GM18909 (cell line): ENCODE data around the gene CXCR5.

Experiments
- ATAC-seq: cut with Tn5 transposase; IDR thresholded peaks from one replicate; pipeline ENCODE4 v1.9.1; 2021; ENCODE audit warnings: mild to moderate bottlenecking; ENCODE audit not compliant: unreplicated experiment, poor library complexity

Gene CXCR5

DNA sequence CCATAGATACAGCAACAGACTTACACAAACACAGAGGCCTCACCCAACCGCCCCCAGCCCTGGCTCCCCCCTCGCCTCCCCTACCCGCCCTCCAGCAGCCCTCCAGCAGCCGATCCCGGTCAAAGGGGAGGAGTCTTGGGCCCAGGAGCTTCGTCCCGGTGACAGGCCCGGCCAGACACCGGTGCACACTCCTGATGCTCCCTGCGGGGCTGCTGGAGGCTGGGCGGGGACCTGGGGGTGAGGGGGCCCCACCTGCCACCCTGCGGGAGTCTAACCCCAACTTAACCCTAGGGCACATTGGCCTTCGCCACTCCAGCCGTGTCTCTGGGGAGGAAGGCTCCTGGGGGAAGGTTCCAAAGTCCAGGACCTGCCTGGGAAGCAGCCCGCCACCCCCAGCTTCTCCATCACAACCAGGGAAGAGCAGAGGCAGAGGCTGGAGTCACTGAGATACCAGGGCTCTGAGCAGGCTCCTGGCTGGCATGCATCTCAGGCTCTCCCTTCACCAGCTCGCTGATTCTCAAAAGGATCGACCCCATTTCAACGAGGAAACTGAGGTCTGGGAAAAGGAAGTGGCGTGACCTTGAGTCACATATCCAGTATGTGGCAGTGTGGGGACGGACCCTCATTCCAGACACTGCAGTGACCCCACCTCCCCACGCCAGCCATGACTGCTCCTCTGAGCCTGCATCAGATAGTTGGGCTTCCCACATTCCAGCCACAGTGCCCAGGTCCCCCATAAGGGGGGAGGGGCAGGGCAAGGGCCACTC, 27.6 kb downstream of the CXCR5 start:
- no peak for ATAC-seq

DNA sequence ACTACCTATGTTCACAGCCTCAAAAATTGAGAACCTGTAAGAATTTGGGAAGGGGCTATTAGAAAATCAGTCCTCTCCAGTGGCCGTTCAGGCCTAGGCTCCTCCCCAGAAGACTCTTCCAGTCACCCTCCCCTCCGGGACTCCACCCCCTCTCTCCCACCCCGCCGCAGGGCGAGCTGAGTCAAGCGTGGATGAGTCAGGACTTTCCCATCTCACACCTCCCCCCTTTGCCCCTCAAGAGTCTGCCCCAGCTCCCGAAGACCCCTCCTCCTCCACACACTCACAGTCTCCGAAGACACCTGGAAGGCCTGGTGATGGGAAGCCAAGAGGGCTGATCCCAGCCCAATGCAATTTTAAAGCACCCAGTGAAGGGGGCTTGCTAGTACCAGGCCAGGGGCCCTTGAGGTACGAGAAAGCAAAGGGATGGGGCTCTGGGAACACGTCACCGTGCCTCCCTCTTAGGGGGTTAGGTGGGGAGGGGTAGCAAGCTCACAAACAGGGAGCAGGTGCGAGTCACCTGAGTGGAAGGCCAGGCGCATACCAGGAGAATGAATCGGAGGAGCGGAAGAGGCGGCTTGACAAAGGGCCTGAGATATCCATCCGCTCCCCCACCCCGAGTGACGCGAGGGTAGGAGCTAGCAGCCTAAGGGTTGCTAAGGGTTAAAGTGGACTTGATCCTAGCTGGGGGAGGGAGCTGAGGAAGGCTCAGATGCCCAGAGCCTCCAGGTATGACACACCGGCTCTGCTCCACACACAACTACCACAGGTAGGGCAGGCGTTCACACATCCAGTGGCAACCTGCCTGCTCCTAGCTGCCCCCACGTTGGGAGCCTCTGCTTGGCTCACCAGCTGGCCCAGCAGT, 28.4 kb downstream of the CXCR5 start:
- no peak for ATAC-seq

DNA sequence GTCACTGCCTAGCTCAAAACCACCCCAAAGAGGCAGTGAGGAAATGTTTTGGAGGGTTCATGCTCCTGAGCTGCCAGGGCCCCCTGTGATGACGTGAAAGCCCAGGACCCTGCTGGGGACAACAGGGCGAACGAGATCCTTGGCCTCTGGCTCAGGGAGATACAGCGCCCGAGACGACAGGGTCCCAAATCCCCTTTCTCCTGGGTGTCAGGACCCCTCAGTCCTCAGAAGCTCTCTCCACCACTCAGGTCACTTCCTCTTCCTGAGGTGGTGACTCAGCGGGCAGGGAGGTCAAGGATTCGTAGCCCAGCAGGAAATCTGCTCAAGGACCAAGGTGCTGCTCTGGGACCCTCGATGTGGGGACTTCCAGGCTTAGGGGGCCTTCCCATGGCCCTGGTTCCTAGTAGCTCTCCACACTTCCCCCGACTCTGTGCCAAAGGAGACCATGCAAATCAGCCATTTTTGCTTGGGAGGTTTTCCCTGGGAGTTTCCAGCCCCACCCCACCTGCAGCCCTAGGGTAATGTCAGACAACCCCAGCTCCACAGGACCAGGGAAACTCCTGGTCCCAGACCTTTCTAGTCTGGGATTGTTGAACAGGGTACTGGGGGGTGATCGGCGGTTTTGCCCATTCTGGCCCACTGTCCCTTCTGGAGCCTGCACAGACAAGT, 29.2 kb downstream of the CXCR5 start:
- ATAC-seq, result no peak

DNA sequence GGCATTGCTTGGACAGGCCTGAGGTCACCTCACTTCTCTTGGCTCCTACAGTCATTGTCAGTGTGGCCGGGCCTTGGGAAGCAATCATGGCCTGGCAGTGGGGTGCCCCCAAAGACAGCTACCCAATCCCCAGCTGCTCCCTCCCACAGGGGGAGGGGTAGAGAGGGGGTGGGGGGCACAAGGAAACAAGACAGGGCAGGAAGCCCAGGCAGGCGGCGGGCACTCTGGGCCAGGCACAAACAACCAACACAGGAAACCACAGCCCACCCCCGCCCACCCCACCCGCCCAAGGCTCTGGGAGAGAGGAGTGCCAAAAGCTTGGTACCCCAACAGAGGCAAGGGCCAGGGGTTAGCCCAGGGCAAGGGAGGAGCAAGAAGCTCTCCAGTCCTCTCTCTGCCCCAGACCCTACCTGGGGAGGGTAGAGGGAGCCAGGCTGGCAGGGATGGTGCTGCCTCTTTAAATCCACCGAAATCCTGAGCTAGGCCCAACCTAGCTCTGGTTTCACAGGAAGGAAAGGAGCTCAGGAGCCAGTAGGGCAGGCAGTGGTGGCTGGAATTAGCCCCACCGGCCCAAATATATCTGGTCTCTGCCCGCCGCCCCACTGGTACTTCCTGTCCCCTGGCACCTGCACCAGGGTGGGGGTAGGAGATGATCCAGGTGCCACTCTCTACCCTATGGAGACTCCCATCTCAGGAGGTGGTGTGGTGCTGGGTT, 29.9 kb downstream of the CXCR5 start:
- no peak for ATAC-seq

DNA sequence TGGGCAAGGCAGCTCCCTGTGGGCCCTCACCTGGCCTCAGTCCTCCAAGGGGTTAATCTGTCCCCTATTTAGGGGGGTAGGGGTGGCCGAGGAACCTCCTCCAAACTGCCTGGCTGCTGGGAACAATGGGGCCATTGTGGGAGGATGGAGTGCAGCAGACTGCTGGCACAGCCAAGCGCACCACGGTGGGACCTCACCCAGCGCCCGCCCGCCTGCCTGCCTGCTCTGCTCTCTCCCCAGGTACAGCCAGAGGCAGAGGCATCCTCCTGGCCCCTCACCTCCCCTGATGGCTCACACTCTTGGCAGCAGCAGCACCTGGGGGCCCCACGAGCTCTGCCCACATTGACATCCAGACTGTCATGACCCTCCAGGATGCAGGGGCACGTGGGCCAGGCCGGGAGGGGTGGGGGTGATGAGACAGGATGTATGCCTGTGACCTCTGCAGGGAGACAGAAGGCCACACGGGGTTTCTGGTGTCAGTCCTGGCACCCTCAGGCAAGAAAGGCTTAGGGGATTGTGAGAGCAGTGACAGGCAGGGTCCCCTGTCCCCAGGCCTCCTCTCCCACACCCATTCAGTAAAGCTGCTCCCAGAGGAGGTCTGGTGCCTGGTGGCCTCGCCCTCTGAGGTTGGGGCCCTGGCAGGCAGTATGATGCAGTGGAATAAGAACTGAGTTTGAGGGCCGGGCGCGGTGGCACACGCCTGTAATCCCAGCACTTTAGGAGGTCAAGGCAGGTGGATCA, 30.7 kb downstream of the CXCR5 start:
- ATAC-seq, result peak; percentile 44

DNA sequence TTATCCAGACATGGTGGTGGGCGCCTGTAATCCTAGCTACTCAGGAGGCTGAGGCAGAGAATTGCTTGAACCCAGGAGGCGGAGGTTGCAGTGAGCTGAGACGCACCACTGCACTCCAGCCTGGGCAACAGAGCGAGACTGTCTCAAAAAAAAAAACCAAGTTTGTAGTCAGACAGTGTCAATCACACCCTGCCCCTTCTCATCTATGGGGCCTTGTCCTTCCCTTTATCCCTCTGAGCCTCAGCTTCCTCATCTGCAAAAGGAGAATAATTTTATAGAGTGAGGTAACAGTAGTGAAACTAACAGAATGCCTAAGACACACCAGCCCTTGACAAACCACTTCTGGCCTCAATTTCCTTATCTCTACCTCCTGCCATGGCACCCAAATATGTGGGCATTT, 31.3 kb downstream of the CXCR5 start:
- ATAC-seq, result no peak

DNA sequence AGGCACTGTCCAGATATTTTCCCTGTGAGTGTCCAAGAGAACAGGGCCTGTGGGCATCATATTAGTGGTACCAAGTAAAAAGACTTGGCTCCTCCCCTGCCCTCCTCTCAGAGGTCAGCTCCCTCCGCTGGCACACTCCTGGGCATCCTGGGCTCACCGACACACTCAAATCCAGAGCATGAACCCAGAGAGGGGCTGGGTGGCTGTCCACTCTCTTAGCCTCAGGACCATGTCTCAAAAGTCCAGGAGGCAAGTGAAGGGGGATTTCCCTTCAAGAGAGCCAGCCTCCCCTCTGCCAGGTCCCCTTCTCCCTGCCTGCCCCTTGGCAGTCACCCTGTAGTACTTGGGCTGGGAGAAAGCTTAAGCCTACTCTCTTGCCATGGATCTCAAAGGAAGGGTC, 31.7 kb downstream of the CXCR5 start:
- ATAC-seq, result no peak

DNA sequence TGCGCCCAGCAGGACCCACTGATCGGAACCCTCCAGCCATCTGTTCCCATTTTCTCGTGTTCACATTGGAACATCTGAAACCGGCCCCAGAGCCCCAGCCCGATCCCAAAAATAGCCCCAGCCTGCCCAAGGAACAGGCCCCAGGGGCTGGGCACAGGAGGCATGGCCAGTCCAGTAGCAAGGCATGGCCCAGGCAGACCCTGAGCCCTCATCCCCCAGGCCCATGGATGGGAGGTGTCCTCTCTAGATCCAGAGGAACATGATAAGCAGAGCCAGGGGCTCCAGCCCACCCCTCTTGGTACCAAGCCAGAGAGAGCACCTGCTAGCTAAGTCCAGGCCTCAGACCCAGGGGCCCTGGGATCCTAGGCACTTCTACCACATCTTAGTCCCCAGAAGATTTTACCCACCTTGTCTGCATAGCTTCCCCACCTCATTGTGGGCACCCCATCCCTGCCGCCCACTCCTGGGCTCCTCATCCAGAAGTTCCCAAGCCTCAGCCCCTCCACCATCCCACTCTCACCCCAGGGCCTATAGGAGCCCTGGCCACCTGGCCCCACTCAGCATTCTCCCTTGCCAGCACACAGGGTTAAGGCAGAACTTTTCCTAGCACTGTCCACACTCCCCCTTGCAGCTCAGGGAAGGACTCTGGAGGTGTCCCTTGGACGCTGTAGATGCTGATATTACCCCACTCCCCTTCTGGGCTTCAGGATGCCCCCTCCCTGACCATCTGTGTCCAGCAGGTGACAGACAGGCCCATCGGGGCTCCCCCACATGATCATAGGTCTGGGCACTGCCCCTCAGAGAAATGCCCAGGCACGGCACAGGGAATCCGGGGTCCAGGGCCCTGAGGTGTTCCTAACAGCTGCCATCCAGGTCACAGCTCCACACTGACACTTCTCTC, 32.5 kb downstream of the CXCR5 start:
- no peak for ATAC-seq

DNA sequence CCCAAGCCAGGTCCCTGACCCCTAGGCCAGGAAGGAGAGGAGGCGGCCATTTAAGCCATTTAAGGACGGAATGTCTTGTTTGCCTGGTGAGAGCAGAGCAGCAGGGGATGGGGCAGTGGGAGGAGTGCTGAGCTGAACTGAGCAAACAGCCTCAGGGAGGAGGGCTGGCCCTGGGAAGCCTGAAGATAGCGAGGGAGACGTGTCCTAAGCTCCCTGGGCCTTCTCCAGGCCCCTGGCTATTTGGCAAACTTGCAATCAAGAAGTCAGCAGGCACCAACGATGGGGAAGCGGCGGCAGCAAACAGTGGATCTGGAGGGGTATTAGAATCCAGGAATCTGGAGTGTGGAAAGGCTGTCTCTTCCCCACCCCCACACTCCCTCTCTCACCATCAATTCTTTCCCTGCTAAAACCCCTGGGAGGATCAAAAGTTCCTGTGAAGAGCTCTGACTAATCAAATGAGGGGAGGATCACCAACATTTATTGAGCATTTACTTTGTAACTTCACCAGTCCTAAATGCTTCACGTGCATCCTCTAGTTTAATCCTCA, 33.2 kb downstream of the CXCR5 start:
- ATAC-seq, result no peak

DNA sequence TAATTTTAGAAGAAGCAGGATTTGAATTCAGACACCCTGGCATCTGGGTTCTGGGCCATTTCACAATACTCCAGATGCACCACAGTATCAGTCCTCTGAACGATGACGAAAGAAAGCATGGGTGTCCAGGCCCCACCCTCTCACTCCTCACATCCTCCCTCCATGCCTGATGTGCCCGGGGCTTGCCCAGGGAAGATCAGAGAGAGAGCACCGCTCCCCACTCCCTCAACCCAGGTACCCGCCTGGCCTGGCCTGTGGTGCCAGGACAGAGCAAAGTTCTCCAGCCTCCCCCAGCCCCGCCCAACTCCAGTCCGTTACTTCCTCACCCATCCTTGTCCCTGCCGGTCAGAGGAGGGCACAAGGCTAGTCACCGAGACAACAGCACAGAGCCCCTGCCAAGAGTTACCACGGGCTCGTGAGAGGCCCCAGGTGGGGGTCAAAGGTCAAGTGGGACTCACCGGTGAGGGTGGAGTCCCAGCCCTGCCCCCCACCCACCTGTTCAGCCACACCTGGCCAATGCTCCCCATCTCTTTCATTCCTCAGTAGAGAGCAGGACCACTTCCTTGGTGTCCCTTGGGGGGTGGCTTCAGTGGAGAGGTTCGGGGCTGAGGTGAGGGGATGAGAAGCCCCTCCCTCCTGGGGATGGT, 33.9 kb downstream of the CXCR5 start:
- ATAC-seq, result no peak

DNA sequence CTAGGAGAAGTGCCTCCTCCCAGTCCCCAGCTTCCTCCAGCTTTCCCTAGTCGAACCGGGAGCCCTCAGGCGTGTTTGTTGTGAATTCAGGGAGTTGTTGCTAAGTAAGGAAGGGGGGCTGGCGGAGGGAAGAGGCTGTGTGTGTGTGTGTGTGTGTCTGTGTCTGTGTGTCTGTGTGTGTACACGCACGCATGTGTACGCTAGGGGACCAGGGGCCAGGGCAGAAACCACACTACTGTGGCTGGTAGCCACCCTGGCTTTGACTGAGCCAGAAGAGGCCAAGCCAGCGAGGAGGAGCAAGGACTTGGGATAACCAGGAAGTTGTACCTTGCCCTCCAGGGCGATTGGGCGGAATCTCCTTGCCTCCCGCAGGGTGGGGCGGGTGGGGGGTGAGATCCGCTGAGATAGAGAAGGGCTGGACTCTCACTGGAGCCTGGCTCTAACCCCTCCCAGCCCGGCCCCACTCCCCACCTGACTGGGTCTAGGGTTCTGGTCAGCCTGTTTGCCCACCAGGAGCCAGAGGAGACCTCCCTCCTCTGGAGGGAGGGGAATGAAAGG, 34.5 kb downstream of the CXCR5 start:
- ATAC-seq, result no peak

DNA sequence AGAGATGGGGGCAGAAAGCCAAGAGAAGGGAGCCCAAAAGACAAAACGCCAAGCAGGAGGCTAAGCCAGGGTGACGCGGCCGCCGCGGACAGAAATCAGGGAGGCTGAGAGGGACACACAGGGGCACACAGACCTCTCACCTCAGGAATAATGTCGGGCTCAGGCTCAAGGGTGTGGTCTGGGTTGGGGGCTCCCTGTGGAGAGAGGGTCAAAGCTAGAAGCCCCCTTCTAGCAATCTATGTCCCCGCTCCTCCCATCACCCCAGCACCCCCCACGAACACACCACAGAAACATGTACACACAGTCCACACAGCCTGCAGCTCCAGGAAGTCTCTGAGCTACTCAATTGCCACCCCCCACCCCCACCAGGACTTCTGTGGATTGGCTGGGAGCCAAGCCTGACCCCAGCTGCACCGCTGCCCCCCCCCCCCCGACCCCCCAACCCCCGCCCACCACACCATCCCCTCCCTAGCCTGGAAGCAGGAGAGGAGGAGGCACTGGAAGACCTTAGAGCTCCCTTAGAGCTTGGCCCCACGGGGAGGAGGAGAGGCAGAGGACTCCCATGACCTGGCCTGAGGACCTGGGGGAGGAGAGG, 35.1 kb downstream of the CXCR5 start:
- no peak for ATAC-seq

DNA sequence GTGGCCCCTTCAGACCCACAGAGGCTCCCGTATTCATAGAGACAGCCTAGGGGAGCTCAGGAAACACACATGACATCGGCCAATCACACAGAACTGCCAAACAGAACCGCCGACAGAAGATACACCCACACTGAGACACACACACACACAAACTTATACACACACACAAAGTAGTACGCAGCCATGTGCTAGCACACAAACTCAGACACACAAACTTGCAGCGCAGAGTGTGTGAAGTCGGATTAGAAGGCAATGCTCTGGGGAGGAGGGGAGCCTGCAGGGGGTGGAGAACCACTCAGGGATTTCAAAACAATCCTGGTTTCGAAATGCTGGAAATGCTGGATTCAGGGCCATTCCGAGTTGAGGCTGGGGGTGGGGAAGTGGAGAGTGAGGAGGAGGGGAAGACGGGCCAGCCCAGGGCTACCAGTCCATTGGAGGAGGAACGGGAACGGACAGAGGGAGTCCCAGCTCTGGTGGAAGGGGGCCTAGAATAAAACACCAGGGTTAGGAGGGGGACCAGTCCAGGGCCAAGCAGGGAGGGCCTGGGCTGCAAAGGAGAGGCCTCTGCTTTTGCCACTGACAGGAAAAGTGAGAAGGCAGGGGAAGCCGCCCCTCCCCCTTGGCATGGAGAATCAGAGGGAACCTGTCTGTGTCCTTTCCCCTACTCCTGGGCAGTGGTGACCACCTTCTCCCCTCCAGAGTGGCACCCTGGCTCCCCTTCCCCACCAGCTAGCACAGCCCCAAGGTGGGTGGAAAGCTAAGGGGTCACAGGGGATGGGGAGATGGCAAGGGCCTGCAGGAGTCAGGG, 37.6 kb downstream of the CXCR5 start:
- ATAC-seq, result no peak

DNA sequence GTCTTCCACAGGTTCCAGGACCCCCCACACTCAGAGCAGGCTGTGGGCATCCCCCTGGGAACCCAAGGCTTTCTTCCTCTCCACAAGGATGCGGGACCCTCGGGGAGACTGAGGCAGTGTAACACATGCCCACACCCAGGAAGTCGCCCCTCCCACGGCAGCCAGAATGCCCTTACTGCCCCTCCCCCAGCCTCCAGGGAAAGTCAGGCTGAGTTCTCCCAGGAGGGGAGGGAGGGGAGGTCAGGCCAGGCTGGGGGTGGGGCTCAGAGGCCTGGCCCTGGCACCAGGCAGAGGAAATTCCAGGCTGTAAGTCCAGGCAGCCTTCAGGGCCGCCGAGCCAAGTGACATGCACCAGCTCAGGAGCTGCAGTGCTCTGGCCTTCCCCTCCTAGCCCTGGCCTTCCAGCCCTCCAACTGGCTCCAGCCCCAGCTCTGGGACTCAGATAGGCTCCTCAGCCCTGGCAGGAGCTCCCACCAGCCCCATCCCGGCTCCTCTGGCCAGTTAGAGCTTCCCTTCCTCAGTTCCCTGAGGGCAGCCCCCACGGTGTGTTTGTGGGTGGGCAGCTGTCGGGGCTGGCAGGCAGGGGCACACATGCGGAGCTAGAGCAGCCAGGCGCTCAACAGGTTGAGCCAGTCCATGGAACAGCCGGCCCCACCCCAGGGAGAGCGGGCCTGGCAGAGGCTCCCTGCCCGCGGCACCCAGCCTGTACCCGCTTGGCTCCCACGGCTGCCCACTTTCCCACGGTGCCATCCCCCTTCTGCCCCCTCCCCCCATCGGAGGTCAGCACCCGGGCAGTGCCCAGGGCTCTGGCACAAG, 38.4 kb downstream of the CXCR5 start:
- ATAC-seq, result no peak

DNA sequence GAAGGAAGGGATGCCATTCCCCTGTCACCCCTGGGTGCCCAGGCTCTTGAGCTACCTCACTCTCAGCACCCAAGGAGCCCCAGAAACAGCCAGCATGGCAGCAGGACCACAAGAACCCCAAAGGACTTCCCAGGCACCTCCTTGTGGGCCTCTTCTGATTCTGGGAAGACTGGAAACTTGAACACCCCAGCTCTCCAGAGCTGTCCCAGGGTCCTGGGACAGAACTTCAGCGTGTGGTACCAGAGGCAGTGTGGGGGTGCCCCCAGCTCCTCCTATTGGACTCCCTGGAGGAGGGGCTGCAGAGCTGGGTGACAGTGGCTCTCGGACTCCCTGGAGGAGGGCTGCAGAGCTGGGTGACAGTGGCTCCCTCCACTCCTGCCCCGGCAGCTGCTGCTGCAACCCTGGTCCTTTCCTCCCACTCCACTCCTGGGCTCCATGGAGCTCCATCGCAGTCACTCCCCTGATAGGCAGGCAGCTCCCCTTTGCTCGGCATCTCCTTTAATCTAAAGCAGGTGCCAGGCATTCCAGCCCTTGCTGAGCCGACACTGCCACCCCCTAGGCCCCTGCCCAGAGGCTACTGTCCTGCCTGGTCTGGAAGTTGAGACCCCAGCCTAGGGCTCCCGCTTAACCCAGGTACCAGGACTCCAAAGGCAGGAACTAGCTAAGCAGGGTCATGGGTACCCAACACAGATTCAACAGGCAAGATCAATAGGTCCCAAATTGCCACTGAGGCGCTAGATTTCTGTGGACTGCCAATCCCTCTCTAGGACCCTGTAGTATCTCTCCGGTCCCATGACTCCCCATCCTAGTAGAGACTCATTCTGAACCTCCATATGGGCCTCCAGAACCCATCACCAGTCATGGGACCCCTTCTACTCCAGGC, 39.3 kb downstream of the CXCR5 start:
- no peak for ATAC-seq
